Heart right ventricle (tissue), 16 donors: ENCODE results near the gene TMEM247. TPM values are rescaled to one million over a fixed set of nuclear protein-coding genes. Genes with fewer than 3 reads are reported as not detected.
"Not testable (repeated sequence)": the region's sequence is repeated elsewhere in the genome, so short reads cannot be mapped to it uniquely, and the experiment has no call there.

Experiments used
- ATAC-seq, 8 donors: fragments of 200-7000 bp; cut with Tn5 transposase; one replicate each; pipeline ENCODE4 v1.9.1; 2020; ENCODE audit warnings: mild to moderate bottlenecking in 8 of 8, moderate library complexity in 8 of 8, moderate number of reproducible peaks in 1 of 8
- DNase-seq, 2 donors: peaks; one replicate each; pipeline ENCODE4 v3.0.0-alpha.2; 2020
- H3K27ac ChIP-seq, 10 donors: fragments of 200-600 bp; sonication (generic) in 2 of 10; one replicate each; pipeline versions ENCODE4 v1.5.0 to v1.8.0; 2020 to 2022; ENCODE audit warnings: mild to moderate bottlenecking in 3 of 10
- H3K27me3 ChIP-seq, 7 donors: fragments of 200-600 bp; one replicate each; pipeline ENCODE4 v1.8.0; 2021 to 2022; ENCODE audit warnings: mild to moderate bottlenecking in 2 of 7
- H3K36me3 ChIP-seq, 9 donors: fragments of 200-600 bp; sonication (generic) in 1 of 9; one replicate each; pipeline versions ENCODE4 v1.5.0 to v1.8.0; 2020 to 2022; ENCODE audit warnings: mild to moderate bottlenecking in 2 of 9
- H3K4me1 ChIP-seq, 9 donors: fragments of 200-600 bp; sonication (generic) in 1 of 9; one replicate each; pipeline versions ENCODE4 v1.5.0 to v1.8.0; 2020 to 2022; ENCODE audit warnings: mild to moderate bottlenecking in 4 of 9
- H3K4me3 ChIP-seq, 10 donors: fragments of 200-600 bp; sonication (generic) in 2 of 10; one replicate each; pipeline versions ENCODE4 v1.5.0 to v1.8.0; 2020 to 2022; ENCODE audit warnings: mild to moderate bottlenecking in 7 of 10, moderate library complexity in 2 of 10
- H3K9me3 ChIP-seq, 11 donors: fragments of 200-600 bp in 10 of 11; sonication (generic) in 2 of 11; one replicate each; pipeline versions ENCODE4 v1.5.0 to v1.8.0; 2013 to 2022; ENCODE audit warnings: mild to moderate bottlenecking in 2 of 11, control low read depth in 1 of 11, moderate library complexity in 1 of 11
- WGBS, 2 donors: extraction: QIAGEN DNeasy Blood & Tissue Kit; methylation state at CpG; one replicate each; pipeline ENCODE4 v1.1.7; 2013; ENCODE audit warnings: inconsistent platforms in 1 of 2; 5-methylcytosine and 5-hydroxymethylcytosine counted together
- intact Hi-C, 10 donors: fragments of 100-400 bp; cut with DNase I; formaldehyde crosslinking; loops; one replicate each; pipeline versions ENCODE4 v1.11.1 to v1.14.2; 2022
- polyA plus RNA-seq, 2 donors: library from polyadenylated mRNA; stranded (reverse); fragments of 200-250 nt; gene quantifications; one replicate each; pipeline ENCODE4 v1.2.3, GENCODE V29; 2013
- total RNA-seq, 10 donors: library from RNA; stranded (reverse); fragmentation: NEBNext Ultra II Directional in 3 of 10; extraction: Animal tissue kit (Norgen Biotek cat#: 25700) in 3 of 10; gene quantifications; one replicate each; pipeline versions ENCODE4 v1.2.1 to v1.2.4, GENCODE V29; 2021 to 2023
- TF ChIP-seq, protein P1 (sequence below), 9 donors: fragments of 200-600 bp; sonication (generic) in 2 of 9; IDR thresholded peaks; one replicate each; pipeline versions ENCODE4 v1.5.0 to v1.8.0; 2021 to 2022; ENCODE audit warnings: antibody characterized with exemption in 9 of 9, mild to moderate bottlenecking in 5 of 9, moderate library complexity in 1 of 9
- donor health status: Arrhythmogenic right ventricular cardiomyopathy.
- donor health status: ischemic (EF 13 %, LVEDD 7.1; RV severe dilation, severe dysfunction).
- donor health status: healthy with polysubstance abuse.
- donor health status: DM: no; HTN: yes; CAD: no.
- donor health status: DM: no; HTN: no; CAD: no.
- donor health status: ischemic (EF 25% LVEDD 6.9; RV normal size, moderate dysfunction).
- donor health status: ischemic (EF 25% LVEDD 5.7; RV mildly dilated, moderate dysfunction).
- donor health status: healthy.
- donor health status: DM: yes; HTN: yes; CAD: no.
- donor health status: Ischemic cardiomyopathy.
- donor health status: ischemic (EF 35%, LVEDD 5.7; RV mildly dilated, moderate dysfunction).
- donor health status: nonischemic (EF 11% LVEDD 7.7; RV severe dilation, severe dysfunction).
- donor health status: DM: yes; HTN: yes; CAD: no.
- donor health status: PGD.
- donor health status: ischemic (EF 29% LVEDD 5.4; RV normal size, mild dysfunction).
- donor health status: nonischemic (EF 23%, LVEDD 6.1; RV moderate dilation, normal function).

TMEM247 gene
- total and polyA plus RNA-seq, 12 donors = not detected

DNA sequence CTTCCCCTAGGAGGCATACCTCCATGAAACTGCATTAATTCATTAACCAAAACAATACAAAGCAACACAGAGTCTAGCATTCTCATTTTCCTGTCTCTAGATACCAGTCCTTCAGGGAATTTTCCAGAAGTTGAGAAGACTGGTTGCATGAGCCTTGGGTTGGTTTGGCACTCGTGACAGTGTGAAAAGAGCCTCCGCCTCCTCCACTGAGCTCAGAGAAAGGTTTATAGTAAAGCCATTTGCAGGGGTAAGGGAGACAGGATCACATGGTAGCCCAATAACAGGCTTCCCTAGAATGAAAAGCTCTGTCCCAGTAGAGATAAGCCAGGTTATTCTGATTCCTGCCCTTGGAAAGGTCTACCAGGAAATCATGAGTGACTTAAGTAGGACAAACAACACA, 9.7 kb upstream of the TMEM247 start:
- DNase-seq (no peak), ATAC-seq (peak in 1 of 8 donors; percentile 50)
- H3K27me3 ChIP-seq = no peaks in the 10 kb centered on the region
- intact Hi-C loops = loop anchor here in 3 of 10 donors (5.0 kb wide), 3 partner anchors 128 to 423 kb away; no protein-coding TSS in a partner anchor
- peak overlapping the region in 1 of 10 donors; percentile 46 for H3K27ac ChIP-seq
- H3K36me3 ChIP-seq = no peaks in the 10 kb centered on the region
- peaks cover 0 to 20% (median 1%) of the 10 kb centered on the region in 9 donors for H3K4me1 ChIP-seq
- TF ChIP-seq, protein P1, sequence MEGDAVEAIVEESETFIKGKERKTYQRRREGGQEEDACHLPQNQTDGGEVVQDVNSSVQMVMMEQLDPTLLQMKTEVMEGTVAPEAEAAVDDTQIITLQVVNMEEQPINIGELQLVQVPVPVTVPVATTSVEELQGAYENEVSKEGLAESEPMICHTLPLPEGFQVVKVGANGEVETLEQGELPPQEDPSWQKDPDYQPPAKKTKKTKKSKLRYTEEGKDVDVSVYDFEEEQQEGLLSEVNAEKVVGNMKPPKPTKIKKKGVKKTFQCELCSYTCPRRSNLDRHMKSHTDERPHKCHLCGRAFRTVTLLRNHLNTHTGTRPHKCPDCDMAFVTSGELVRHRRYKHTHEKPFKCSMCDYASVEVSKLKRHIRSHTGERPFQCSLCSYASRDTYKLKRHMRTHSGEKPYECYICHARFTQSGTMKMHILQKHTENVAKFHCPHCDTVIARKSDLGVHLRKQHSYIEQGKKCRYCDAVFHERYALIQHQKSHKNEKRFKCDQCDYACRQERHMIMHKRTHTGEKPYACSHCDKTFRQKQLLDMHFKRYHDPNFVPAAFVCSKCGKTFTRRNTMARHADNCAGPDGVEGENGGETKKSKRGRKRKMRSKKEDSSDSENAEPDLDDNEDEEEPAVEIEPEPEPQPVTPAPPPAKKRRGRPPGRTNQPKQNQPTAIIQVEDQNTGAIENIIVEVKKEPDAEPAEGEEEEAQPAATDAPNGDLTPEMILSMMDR (IDR thresholded peaks at IDR 0.05) = no peak
- WGBS, 2 donors = 82 to 85% methylated on average over 2 of the region's 2 CpGs
- H3K4me3 ChIP-seq = no peak overlapping the region
- no peaks in the 10 kb centered on the region for H3K9me3 ChIP-seq

DNA sequence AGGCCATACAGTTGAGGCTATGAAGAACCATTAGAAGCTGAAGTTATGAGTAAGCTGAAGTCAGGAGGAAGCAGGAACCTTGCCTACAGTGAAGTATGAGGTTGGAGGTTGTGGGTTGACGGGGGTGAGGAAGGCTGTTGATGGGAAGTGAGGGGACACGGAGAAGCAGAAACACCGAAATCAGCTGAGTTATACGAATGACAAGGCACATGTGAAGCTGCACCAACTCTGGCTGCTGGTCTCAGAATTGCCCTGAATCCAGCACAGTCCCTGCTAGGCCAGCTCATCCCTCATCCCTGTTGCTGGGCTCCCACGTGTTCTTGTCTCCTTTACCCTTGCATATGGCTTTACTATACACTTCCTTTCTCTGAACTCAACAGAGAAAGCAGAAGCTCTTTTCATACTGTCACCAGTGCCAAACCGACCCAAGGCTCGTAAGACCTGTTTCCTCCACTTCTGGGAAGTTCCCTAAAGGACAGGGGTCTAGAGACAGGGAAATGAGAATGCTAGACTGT, 9.2 kb upstream of the TMEM247 start:
- 76 to 84% methylated on average over 7 of the region's 7 CpGs for WGBS, 2 donors
- no peaks in the 10 kb centered on the region for H3K36me3 ChIP-seq
- ATAC-seq = peak in 7 of 8 donors; percentile 33 to 77 (median 61)
- no peak for DNase-seq
- no peak overlapping the region for H3K4me3 ChIP-seq
- intact Hi-C loops = no loop called here
- TF ChIP-seq, protein P1 (IDR thresholded peaks at IDR 0.05) = no peak
- H3K9me3 ChIP-seq = no peaks in the 10 kb centered on the region
- H3K27me3 ChIP-seq = no peaks in the 10 kb centered on the region
- peak overlapping the region in 1 of 10 donors; percentile 57 for H3K27ac ChIP-seq
- H3K4me1 ChIP-seq = peaks cover 0 to 19% (median 0%) of the 10 kb centered on the region in 9 donors

GRCh38 chr2:46471019-46471583, 8.3 kb upstream of the TMEM247 start:
- ATAC-seq (peak in 1 of 8 donors; percentile 25), DNase-seq (no peak)
- no peaks in the 10 kb centered on the region for H3K9me3 ChIP-seq
- intact Hi-C loops = no loop called here
- H3K4me3 ChIP-seq = no peak overlapping the region
- peak overlapping the region in 1 of 10 donors; percentile 57 for H3K27ac ChIP-seq
- 92% methylated on average over 5 of the region's 5 CpGs for WGBS, 2 donors
- TF ChIP-seq, protein P1 (IDR thresholded peaks at IDR 0.05) = no peak
- H3K27me3 ChIP-seq = no peaks in the 10 kb centered on the region
- no peaks in the 10 kb centered on the region for H3K36me3 ChIP-seq
- H3K4me1 ChIP-seq = peaks cover 0 to 19% (median 0%) of the 10 kb centered on the region in 9 donors

GRCh38 chr2:46471697-46472096, 7.7 kb upstream of the TMEM247 start:
- ATAC-seq (no peak), DNase-seq (no peak)
- no peak overlapping the region for H3K4me3 ChIP-seq
- TF ChIP-seq, protein P1 (IDR thresholded peaks at IDR 0.05) = no peak
- WGBS, 2 donors = 86 to 88% methylated on average over 1 of the region's 1 CpG
- intact Hi-C loops = no loop called here
- H3K4me1 ChIP-seq = peaks cover 0 to 19% (median 0%) of the 10 kb centered on the region in 9 donors
- H3K36me3 ChIP-seq = no peaks in the 10 kb centered on the region
- no peak overlapping the region for H3K27ac ChIP-seq
- H3K27me3 ChIP-seq = no peaks in the 10 kb centered on the region
- H3K9me3 ChIP-seq = no peaks in the 10 kb centered on the region

DNA sequence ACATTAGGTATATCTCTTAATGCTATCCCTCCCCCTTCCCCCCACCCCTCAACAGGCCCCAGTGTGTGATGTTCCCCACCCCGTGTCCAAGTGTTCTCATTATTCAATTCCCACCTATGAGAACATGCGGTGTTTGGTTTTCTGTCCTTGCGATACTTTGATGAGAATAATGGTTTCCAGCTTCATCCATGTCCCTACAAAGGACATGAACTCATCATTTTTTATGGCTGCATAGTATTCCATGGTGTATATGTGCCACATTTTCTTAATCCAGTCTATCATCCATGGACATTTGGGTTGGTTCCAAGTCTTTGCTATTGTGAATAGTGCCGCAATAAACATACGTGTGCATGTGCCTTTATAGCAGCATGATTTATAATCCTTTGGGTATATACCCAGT, 7.2 kb upstream of the TMEM247 start:
- intact Hi-C loops, DNase-seq, H3K9me3 ChIP-seq, H3K4me3 ChIP-seq, H3K27ac ChIP-seq, ATAC-seq, H3K27me3 ChIP-seq, H3K36me3 ChIP-seq: not testable (repeated sequence)
- WGBS, 2 donors = 95 to 99% methylated on average over 3 to 5 of the region's 5 CpGs
- peaks cover 0 to 19% (median 0%) of the 10 kb centered on the region in 9 donors for H3K4me1 ChIP-seq

DNA sequence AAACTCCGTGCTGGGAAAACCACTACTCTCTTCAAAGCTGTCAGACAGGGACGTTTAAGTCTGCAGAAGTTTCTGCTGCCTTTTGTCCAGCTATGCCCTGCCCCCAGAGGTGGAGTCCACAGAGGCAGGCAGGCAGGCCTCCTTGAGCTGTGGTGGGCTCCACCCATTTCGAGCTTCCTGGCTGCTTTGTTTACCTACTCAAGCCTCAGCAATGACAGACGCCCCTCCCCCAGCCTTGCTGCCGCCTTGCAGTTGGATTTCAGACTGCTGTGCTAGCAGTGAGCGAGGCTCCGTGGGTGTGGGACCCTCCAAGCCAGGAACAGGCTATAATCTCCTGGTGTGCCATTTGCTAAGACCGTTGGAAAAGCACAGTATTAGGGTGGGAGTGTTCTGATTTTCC, 1.9 kb upstream of the TMEM247 start:
- intact Hi-C loops, ATAC-seq, H3K36me3 ChIP-seq, H3K27me3 ChIP-seq, H3K27ac ChIP-seq, DNase-seq, H3K4me3 ChIP-seq, H3K9me3 ChIP-seq: not testable (repeated sequence)
- peaks cover 0 to 15% (median 0%) of the 10 kb centered on the region in 9 donors for H3K4me1 ChIP-seq
- 72 to 75% methylated on average over 8 of the region's 8 CpGs for WGBS, 2 donors
